Measurements from ENCODE around the gene KRT9.

- TF ChIP-seq CTCF (conservative IDR thresholded peaks at IDR 0.05; ENCODE audit: low read depth, low read length) (no peak), EZH2 (IDR thresholded peaks at IDR 0.05; ENCODE audit: borderline replicate concordance, low read depth, low read length, poor library complexity, severe bottlenecking) (no peak)
These were observed 41.6 kb upstream of the KRT9 start for GRCh38 chr17:41613277-41614082.
